H1 (cell line): ENCODE measurements around the gene ADPGK. TPM values are rescaled to one million over a fixed set of nuclear protein-coding genes. Genes with fewer than 3 reads are reported as not detected.

Experiments
- CTCF ChIA-PET: fragments of 300-600 bp; sonication (Branson Sonifier 250); formaldehyde crosslinking; loops from one replicate; lab custom pipeline; 2021; ENCODE audit not compliant: partially characterized antibody; lab: Charles Lee
- POLR2A ChIA-PET: fragments of 300-600 bp; sonication (Branson Sonifier 250); formaldehyde crosslinking; loops from one replicate; lab custom pipeline; 2021; ENCODE audit warnings: inconsistent platforms; ENCODE audit not compliant: partially characterized antibody; lab: Charles Lee
- DNase-seq, 2 experiments: peaks; one replicate each; pipeline versions ENCODE4 v3.0.0 to v3.0.0-alpha.2; 2010 to 2022; ENCODE audit warnings: low spot score in 2 of 2, low read depth in 1 of 2, mixed read lengths in 1 of 2
- FAIRE-seq: peaks from 2 replicates; lab custom pipeline; 2011; peaks lifted over from hg19 to GRCh38; lab: Jason Lieb, UNC
- H2AFZ ChIP-seq: 2 replicates; pipeline ENCODE4 v1.8.1; 2012; ENCODE audit warnings: low read length, inconsistent platforms
- H2AK5ac ChIP-seq: 2 replicates; pipeline ENCODE4 v1.6.1; 2013; ENCODE audit warnings: low read depth, low read length
- H2BK120ac ChIP-seq: replicated peaks from 2 replicates; pipeline ENCODE3; 2013; ENCODE audit warnings: low read depth, low read length, inconsistent platforms
- H2BK12ac ChIP-seq: 2 replicates; pipeline ENCODE4 v1.6.1; 2013; ENCODE audit warnings: low read depth, low read length
- H2BK15ac ChIP-seq: 2 replicates; pipeline ENCODE4 v1.6.1; 2013; ENCODE audit warnings: low read length
- H2BK20ac ChIP-seq: 2 replicates; pipeline ENCODE4 v1.6.1; 2013; ENCODE audit warnings: low read length
- H2BK5ac ChIP-seq: 2 replicates; pipeline ENCODE4 v1.6.1; 2013; ENCODE audit warnings: low read depth, low read length
- H3K14ac ChIP-seq: 2 replicates; pipeline ENCODE4 v1.6.1; 2013; ENCODE audit warnings: inconsistent platforms; ENCODE audit not compliant: insufficient read length
- H3K18ac ChIP-seq: 2 replicates; pipeline ENCODE4 v1.6.1; 2013; ENCODE audit warnings: low read length; ENCODE audit errors: extremely low read depth
- H3K23ac ChIP-seq: 2 replicates; pipeline ENCODE4 v1.6.1; 2013; ENCODE audit warnings: inconsistent platforms; ENCODE audit not compliant: insufficient read length
- H3K23me2 ChIP-seq: 2 replicates; pipeline ENCODE4 v1.6.1; 2013; ENCODE audit warnings: low read depth, low read length
- H3K27ac ChIP-seq: 2 replicates; pipeline ENCODE4 v1.6.1; 2011; ENCODE audit warnings: low read depth, low read length, inconsistent platforms
- H3K27me3 ChIP-seq, 4 experiments: replicated peaks in 1 of 4; 1 replicate in 1 of 4; 2 replicates in 3 of 4; pipeline versions ENCODE4 v1.6.1 to v1.8.1; 2011 to 2013; ENCODE audit warnings: low read length in 3 of 4, mild to moderate bottlenecking in 3 of 4, inconsistent platforms in 2 of 4, mixed read lengths in 2 of 4, moderate library complexity in 1 of 4; ENCODE audit not compliant: control insufficient read depth in 3 of 4, insufficient read depth in 3 of 4; ENCODE audit errors: extremely low read depth in 1 of 4
- H3K36me3 ChIP-seq, 4 experiments: 2 replicates each; pipeline versions ENCODE4 v1.6.1 to v1.8.1; 2011 to 2013; ENCODE audit warnings: mild to moderate bottlenecking in 4 of 4, low read length in 3 of 4, moderate library complexity in 2 of 4, control low read depth in 1 of 4, inconsistent platforms in 1 of 4; ENCODE audit not compliant: insufficient read depth in 4 of 4, control insufficient read depth in 2 of 4
- H3K4ac ChIP-seq: replicated peaks from 2 replicates; pipeline ENCODE3; 2013; ENCODE audit warnings: low read length, low read depth, mixed read lengths, inconsistent platforms; ENCODE audit not compliant: insufficient read length
- H3K4me1 ChIP-seq, 4 experiments: replicated peaks in 1 of 4; 1 replicate in 1 of 4; 2 replicates in 3 of 4; pipeline versions ENCODE4 v1.6.1 to v1.8.1; 2011 to 2013; ENCODE audit warnings: low read length in 3 of 4, inconsistent platforms in 2 of 4, mixed read lengths in 1 of 4; ENCODE audit not compliant: insufficient read depth in 4 of 4, control insufficient read depth in 3 of 4
- H3K4me2 ChIP-seq, 2 experiments: 2 replicates each; pipeline versions ENCODE4 v1.6.1 to v1.8.1; 2011 to 2013; ENCODE audit warnings: low read depth in 2 of 2, low read length in 2 of 2, control low read depth in 1 of 2, inconsistent platforms in 1 of 2, mild to moderate bottlenecking in 1 of 2; ENCODE audit not compliant: insufficient read depth in 1 of 2
- H3K4me3 ChIP-seq, 4 experiments: fragments of 200-600, 300-600 bp in 1 of 4; sonication (generic), shearing (Covaris generic), sonication (Bioruptor Twin) in 1 of 4; 2 replicates each; pipeline versions ENCODE4 v1.5.1 to v1.8.1; 2011 to 2016; ENCODE audit warnings: low read length in 4 of 4, low read depth in 3 of 4, control low read depth in 2 of 4, inconsistent platforms in 2 of 4, mild to moderate bottlenecking in 2 of 4, mixed read lengths in 1 of 4, moderate library complexity in 1 of 4; ENCODE audit not compliant: insufficient read depth in 2 of 4; ENCODE audit errors: extremely low read depth in 1 of 4
- H3K56ac ChIP-seq: replicated peaks from 2 replicates; pipeline ENCODE3; 2013; ENCODE audit warnings: low read depth, mild to moderate bottlenecking, mixed read lengths, low read length, inconsistent platforms; ENCODE audit not compliant: insufficient read length
- H3K79me1 ChIP-seq: 2 replicates; pipeline ENCODE4 v1.6.1; 2013; ENCODE audit warnings: low read depth, low read length, control low read depth
- H3K79me2 ChIP-seq, 2 experiments: 2 replicates each; pipeline versions ENCODE4 v1.6.1 to v1.8.1; 2012 to 2013; ENCODE audit warnings: low read length in 2 of 2, mild to moderate bottlenecking in 2 of 2, inconsistent platforms in 1 of 2; ENCODE audit not compliant: insufficient read depth in 2 of 2, control insufficient read depth in 1 of 2
- H3K9ac ChIP-seq, 4 experiments: replicated peaks in 1 of 4; 1 replicate in 1 of 4; 2 replicates in 3 of 4; pipeline versions ENCODE4 v1.6.1 to v1.8.1; 2011 to 2013; ENCODE audit warnings: low read depth in 3 of 4, low read length in 3 of 4, control low read depth in 2 of 4, mild to moderate bottlenecking in 2 of 4, moderate library complexity in 2 of 4, inconsistent platforms in 1 of 4; ENCODE audit errors: extremely low read depth in 1 of 4
- H3K9me3 ChIP-seq, 2 experiments: 2 replicates each; pipeline versions ENCODE4 v1.6.1 to v1.8.1; 2012 to 2013; ENCODE audit warnings: mild to moderate bottlenecking in 2 of 2, moderate library complexity in 2 of 2, control low read depth in 1 of 2, inconsistent platforms in 1 of 2, low read depth in 1 of 2, low read length in 1 of 2, mixed read lengths in 1 of 2; ENCODE audit not compliant: insufficient read depth in 2 of 2
- H4K20me1 ChIP-seq, 2 experiments: replicated peaks in 1 of 2; 2 replicates each; pipeline versions ENCODE3 to v1.8.1; 2011 to 2013; ENCODE audit warnings: inconsistent platforms in 2 of 2, low read length in 2 of 2, mild to moderate bottlenecking in 1 of 2; ENCODE audit not compliant: insufficient read depth in 2 of 2, control insufficient read depth in 1 of 2
- H4K5ac ChIP-seq: 2 replicates; pipeline ENCODE4 v1.6.1; 2013; ENCODE audit warnings: low read length, low read depth, mixed read lengths, inconsistent platforms; ENCODE audit not compliant: insufficient read length
- H4K8ac ChIP-seq: 2 replicates; pipeline ENCODE4 v1.8.0; 2013; ENCODE audit warnings: mild to moderate bottlenecking, moderate library complexity, low read length, inconsistent platforms; ENCODE audit not compliant: insufficient read depth; ENCODE audit errors: extremely low read depth
- H4K91ac ChIP-seq: replicated peaks from 2 replicates; pipeline ENCODE3; 2013; ENCODE audit warnings: low read length, mixed read lengths, inconsistent platforms; ENCODE audit not compliant: insufficient read length
- CREB1 ChIP-seq: IDR thresholded peaks from 2 replicates; pipeline ENCODE4 v1.6.1; 2012; ENCODE audit warnings: inconsistent platforms
- GTF2F1 ChIP-seq: IDR thresholded peaks from 2 replicates; pipeline ENCODE4 v1.6.1; 2012; ENCODE audit warnings: low read depth, low read length, improper control_type of control experiment, borderline replicate concordance
- SIRT6 ChIP-seq: IDR thresholded peaks from one replicate; pipeline ENCODE4 v1.7.1; 2012; ENCODE audit warnings: low read length, inconsistent platforms
- WGBS, 2 experiments: shearing (Covaris generic) in 1 of 2; methylation state at CpG; one replicate each; pipeline versions ENCODE4 v1.1.6 to v1.1.7; 2013 to 2015; ENCODE audit warnings: low lambda C conversion rate in 2 of 2, mixed read lengths in 2 of 2, inconsistent platforms in 1 of 2, low coverage in 1 of 2, missing lambda C conversion rate in 1 of 2; ENCODE audit not compliant: insufficient replicate concordance in 2 of 2, insufficient coverage in 1 of 2, insufficient read length in 1 of 2; ENCODE audit errors: extremely low coverage in 1 of 2, missing lambda C conversion rate in 1 of 2; 5-methylcytosine and 5-hydroxymethylcytosine counted together
- polyA plus RNA-seq, 7 experiments: library from polyadenylated mRNA; depleted of rRNA in 3 of 7; stranded (reverse) in 5 of 7; unstranded in 2 of 7; fragments of >200 nt in 5 of 7; fragments of 200-250 nt in 2 of 7; gene quantifications; 1 replicate in 5 of 7; 2 replicates in 1 of 7; 4 replicates in 1 of 7; pipeline versions ENCODE4 v1.2.1 to v1.2.3, GENCODE V29; 2011 to 2013; ENCODE audit warnings: missing spikeins in 2 of 7, mixed read lengths in 2 of 7
- total RNA-seq: library from RNA; stranded (reverse); fragmentation: NEBNext Ultra II Directional; extraction: Animal tissue kit (Norgen Biotek cat#: 25700); gene quantifications from 2 replicates; pipeline ENCODE4 v1.2.1, GENCODE V29; 2021

Gene ADPGK
- total and polyA plus RNA-seq, 2 of the 8 experiments (the other 6 are each of a cell fraction or from before 2014, with no cell fraction given), result 32.2 to 38.2 TPM

DNA sequence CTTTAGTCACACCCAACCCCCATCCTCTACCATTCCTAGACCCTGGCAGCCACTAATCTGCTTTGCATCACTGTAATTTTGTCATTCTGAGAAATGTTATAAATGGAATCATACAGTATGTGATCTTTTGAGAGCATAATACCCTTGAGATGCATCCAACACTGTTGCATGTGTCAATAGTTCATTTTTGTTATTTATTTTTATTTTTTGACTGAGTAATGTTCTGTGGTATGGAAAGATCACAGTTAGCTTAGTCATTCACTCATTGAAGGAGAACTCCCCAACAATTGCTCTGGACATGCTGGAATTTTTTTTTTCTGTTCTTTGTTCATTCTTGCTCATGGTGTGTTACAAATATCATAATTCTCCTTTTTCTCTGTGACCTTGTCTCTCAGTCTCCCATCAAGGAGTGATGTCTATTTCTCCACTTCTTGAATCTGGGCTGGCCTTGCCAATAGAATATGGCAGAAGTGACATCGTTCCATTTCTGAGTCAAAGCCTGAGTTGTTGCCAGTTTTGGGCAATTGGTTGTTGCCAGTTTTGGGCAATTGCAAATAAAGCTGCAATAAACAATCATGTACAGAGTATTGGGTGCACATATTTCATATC is 6.8 kb upstream of the ADPGK start:
- no peaks in the 10 kb centered on the region for H3K79me2 ChIP-seq
- no peak overlapping the region for H3K4me2 ChIP-seq
- no peak overlapping the region for H4K91ac ChIP-seq
- H3K18ac ChIP-seq, result no peak overlapping the region
- H2BK15ac ChIP-seq, result no peak overlapping the region
- H3K23ac ChIP-seq, result no peak overlapping the region
- H3K9me3 ChIP-seq, result no peaks in the 10 kb centered on the region
- ChIA-PET CTCF (interaction anchor here (0.7 kb wide), 1 partner anchor 483 kb away, joined by 3 read pairs; no protein-coding TSS in a partner anchor), POLR2A (no interaction called here)
- no peaks in the 10 kb centered on the region for H3K4me1 ChIP-seq
- no peaks in the 10 kb centered on the region for H3K36me3 ChIP-seq
- TF ChIP-seq GTF2F1, result no peak
- no peak for TF ChIP-seq SIRT6
- no peak for TF ChIP-seq CREB1
- H4K8ac ChIP-seq, result no peak overlapping the region
- no peak overlapping the region for H4K5ac ChIP-seq
- H2AFZ ChIP-seq, result no peak overlapping the region
- H2BK5ac ChIP-seq, result no peak overlapping the region
- H2BK120ac ChIP-seq, result no peak overlapping the region
- no peak overlapping the region for H3K56ac ChIP-seq
- no peak overlapping the region for H3K4me3 ChIP-seq
- H3K27me3 ChIP-seq, result peaks cover 0 to 1% (median 0%) of the 10 kb centered on the region in 4 experiments; a peak in 1 of 7 replicates
- no peak for DNase-seq
- H3K14ac ChIP-seq, result no peak overlapping the region
- H3K79me1 ChIP-seq, result no peaks in the 10 kb centered on the region
- FAIRE-seq, result no peak
- H2BK20ac ChIP-seq, result no peak overlapping the region
- H3K4ac ChIP-seq, result no peak overlapping the region
- H4K20me1 ChIP-seq, result peaks cover 0 to 2% of the 10 kb centered on the region in 2 experiments
- H3K23me2 ChIP-seq, result no peaks in the 10 kb centered on the region; the same call in 1 of the 2 replicates
- no peak overlapping the region for H3K9ac ChIP-seq
- H2BK12ac ChIP-seq, result no peak overlapping the region
- WGBS, 2 experiments, result 100% methylated on average over 1 of the region's 1 CpG; no CpG with 5 or more reads in 1 of the 2 experiments
- H3K27ac ChIP-seq, result no peak overlapping the region
- H2AK5ac ChIP-seq, result no peak overlapping the region
